ENCODE data around the gene POC5. TPM values are rescaled to one million over a fixed set of nuclear protein-coding genes. Genes with fewer than 3 reads are reported as not detected.
A peak's percentile ranks its signal among the peaks of the same experiment; 100 is the strongest.
"Not testable (repeated sequence)": the region's sequence is repeated elsewhere in the genome, so short reads cannot be mapped to it uniquely, and the experiment has no call there.

The POC5 gene
- total RNA-seq, 3 donors from 2014 or later (not counting 1 experiment from before 2014, with no cell fraction given), result 12.4 to 16.6 (median 12.5) TPM

DNA sequence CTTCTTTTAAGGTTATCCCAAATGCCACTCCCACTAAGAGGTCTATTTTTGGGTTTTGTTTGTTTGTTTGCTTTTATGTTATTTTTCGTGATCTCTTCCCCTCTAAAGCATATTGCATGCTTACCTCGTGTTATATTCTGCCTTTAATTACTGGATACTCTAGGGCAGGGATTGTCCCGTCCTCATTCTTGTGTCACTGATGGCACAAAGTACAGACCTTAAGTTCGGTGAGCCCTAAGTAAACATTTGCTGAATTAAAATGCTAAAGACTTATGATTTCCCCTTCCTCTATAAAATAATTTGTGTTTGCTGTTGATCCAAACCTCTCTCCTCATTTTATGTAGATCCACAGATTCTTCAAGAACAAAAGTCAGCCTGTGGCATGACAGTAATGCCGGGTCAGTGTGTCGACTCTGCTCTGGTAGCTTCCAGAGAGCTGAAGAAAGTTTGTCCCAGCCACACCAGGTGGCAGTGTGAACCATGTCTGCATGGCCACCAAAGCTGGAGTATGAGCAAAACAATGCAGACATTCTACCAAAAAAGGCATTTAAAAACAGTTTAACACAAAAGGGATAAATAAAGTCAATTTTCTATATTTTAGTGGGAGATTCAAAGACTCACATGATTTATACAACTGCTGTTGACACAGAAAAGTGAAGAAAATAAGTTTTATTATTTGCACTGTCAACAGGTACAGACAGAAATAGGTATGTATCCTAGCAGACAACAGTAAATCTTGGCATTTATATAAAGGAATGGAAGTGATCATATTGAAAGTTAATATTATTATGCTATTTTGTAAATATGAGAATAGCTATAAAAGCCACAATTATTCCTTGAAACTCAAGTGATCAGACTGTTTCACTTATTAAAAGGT, 17.9 kb upstream of the POC5 start:
- peak in 1 of 3 donors; percentile 48 for ATAC-seq
- Mint-ChIP-seq H3K9me3 (no peaks in the 10 kb centered on the region), H3K36me3 (no peaks in the 10 kb centered on the region), H3K4me1 (no peaks in the 10 kb centered on the region), H3K4me3 (no peak overlapping the region), H3K27ac (no peak overlapping the region), H3K27me3 (ENCODE audit: low read depth in 2 of 2) (peaks cover 10 to 21% of the 10 kb centered on the region in 2 donors)
- Histone ChIP-seq H3K9me3 (ENCODE audit: control insufficient read depth, insufficient read depth, low read length) (peaks cover 6% of the 10 kb centered on the region), H3K27ac (ENCODE audit: low read length) (no peak overlapping the region), H3K4me3 (ENCODE audit: low read length) (no peak overlapping the region), H3K27me3 (ENCODE audit: control insufficient read depth, insufficient read depth, low read length) (no peaks in the 10 kb centered on the region), H3K36me3 (ENCODE audit: control insufficient read depth, insufficient read depth, low read length) (no peaks in the 10 kb centered on the region), H3K4me1 (ENCODE audit: control insufficient read depth, insufficient read depth, low read length) (no peaks in the 10 kb centered on the region)
- TF ChIP-seq, protein P1, sequence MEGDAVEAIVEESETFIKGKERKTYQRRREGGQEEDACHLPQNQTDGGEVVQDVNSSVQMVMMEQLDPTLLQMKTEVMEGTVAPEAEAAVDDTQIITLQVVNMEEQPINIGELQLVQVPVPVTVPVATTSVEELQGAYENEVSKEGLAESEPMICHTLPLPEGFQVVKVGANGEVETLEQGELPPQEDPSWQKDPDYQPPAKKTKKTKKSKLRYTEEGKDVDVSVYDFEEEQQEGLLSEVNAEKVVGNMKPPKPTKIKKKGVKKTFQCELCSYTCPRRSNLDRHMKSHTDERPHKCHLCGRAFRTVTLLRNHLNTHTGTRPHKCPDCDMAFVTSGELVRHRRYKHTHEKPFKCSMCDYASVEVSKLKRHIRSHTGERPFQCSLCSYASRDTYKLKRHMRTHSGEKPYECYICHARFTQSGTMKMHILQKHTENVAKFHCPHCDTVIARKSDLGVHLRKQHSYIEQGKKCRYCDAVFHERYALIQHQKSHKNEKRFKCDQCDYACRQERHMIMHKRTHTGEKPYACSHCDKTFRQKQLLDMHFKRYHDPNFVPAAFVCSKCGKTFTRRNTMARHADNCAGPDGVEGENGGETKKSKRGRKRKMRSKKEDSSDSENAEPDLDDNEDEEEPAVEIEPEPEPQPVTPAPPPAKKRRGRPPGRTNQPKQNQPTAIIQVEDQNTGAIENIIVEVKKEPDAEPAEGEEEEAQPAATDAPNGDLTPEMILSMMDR (IDR thresholded peaks at IDR 0.05), result no peak
- 54% methylated on average over 5 of the region's 6 CpGs for WGBS (ENCODE audit: insufficient coverage)
- intact Hi-C loops (cut with micrococcal nuclease), result loop anchor here (2.0 kb wide), 1 partner anchor 522 kb away; no protein-coding TSS in a partner anchor
- peak in 1 of 2 donors; percentile 49 for DNase-seq

DNA sequence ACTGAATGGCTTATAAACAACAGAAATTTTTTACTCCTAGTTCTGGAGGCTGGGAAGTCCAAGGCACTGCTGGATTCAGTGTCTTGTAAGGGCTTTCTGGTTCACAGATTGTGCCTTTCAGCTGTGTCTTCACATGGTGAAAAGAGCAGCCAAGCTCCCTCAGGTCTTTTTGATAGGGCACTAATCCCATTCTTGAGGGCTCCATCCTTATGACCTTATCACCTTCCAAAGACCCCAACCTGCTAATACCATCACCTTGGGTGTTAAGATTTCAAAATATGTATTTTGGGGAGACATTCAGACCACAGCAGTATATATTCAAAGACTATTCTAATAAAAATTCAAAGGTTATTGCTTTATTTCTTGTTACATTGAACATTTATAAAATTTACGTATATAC, 16.5 kb upstream of the POC5 start:
- intact Hi-C loops (cut with micrococcal nuclease), result loop anchor here (2.0 kb wide), 1 partner anchor 523 kb away; no protein-coding TSS in a partner anchor
- Histone ChIP-seq H3K4me3 (ENCODE audit: low read length) (no peak overlapping the region), H3K27ac (ENCODE audit: low read length) (no peak overlapping the region), H3K9me3 (ENCODE audit: control insufficient read depth, insufficient read depth, low read length) (peaks cover 6% of the 10 kb centered on the region), H3K27me3 (ENCODE audit: control insufficient read depth, insufficient read depth, low read length) (no peaks in the 10 kb centered on the region), H3K4me1 (ENCODE audit: control insufficient read depth, insufficient read depth, low read length) (no peaks in the 10 kb centered on the region), H3K36me3 (ENCODE audit: control insufficient read depth, insufficient read depth, low read length) (no peaks in the 10 kb centered on the region)
- WGBS (ENCODE audit: insufficient coverage), result no CpG with 5 or more reads among the region's 1 CpG
- DNase-seq (no peak), ATAC-seq (no peak)
- Mint-ChIP-seq H3K4me1 (no peaks in the 10 kb centered on the region), H3K27me3 (ENCODE audit: low read depth in 2 of 2) (peaks cover 6 to 18% of the 10 kb centered on the region in 2 donors), H3K36me3 (no peaks in the 10 kb centered on the region), H3K4me3 (no peak overlapping the region), H3K9me3 (no peaks in the 10 kb centered on the region), H3K27ac (no peak overlapping the region)
- TF ChIP-seq, protein P1 (IDR thresholded peaks at IDR 0.05), result no peak

GRCh38 chr5:75731515-75731914, 14.3 kb upstream of the POC5 start:
- H3K4me3 ChIP-seq (ENCODE audit: low read length); H3K27ac Mint-ChIP-seq; H3K36me3 Mint-ChIP-seq; ATAC-seq; intact Hi-C loops (cut with micrococcal nuclease); H3K4me1 ChIP-seq (ENCODE audit: control insufficient read depth, insufficient read depth, low read length); H3K27ac ChIP-seq (ENCODE audit: low read length); H3K27me3 ChIP-seq (ENCODE audit: control insufficient read depth, insufficient read depth, low read length); H3K9me3 Mint-ChIP-seq; H3K36me3 ChIP-seq (ENCODE audit: control insufficient read depth, insufficient read depth, low read length); H3K9me3 ChIP-seq (ENCODE audit: control insufficient read depth, insufficient read depth, low read length); H3K4me3 Mint-ChIP-seq; H3K4me1 Mint-ChIP-seq; DNase-seq: not testable (repeated sequence)
- 92% methylated on average over 4 of the region's 4 CpGs for WGBS (ENCODE audit: insufficient coverage)
- H3K27me3 Mint-ChIP-seq (ENCODE audit: low read depth in 2 of 2), result peaks cover 11 to 40% of the 10 kb centered on the region in 2 donors

GRCh38 chr5:75729321-75729720, 12.1 kb upstream of the POC5 start:
- Histone ChIP-seq H3K9me3 (ENCODE audit: control insufficient read depth, insufficient read depth, low read length) (peaks cover 6% of the 10 kb centered on the region), H3K27me3 (ENCODE audit: control insufficient read depth, insufficient read depth, low read length) (no peaks in the 10 kb centered on the region), H3K27ac (ENCODE audit: low read length) (no peak overlapping the region), H3K36me3 (ENCODE audit: control insufficient read depth, insufficient read depth, low read length) (no peaks in the 10 kb centered on the region), H3K4me3 (ENCODE audit: low read length) (no peak overlapping the region), H3K4me1 (ENCODE audit: control insufficient read depth, insufficient read depth, low read length) (no peaks in the 10 kb centered on the region)
- WGBS (ENCODE audit: insufficient coverage), result 90% methylated on average over 2 of the region's 3 CpGs
- DNase-seq (no peak), ATAC-seq (no peak)
- H3K9me3 Mint-ChIP-seq, result peaks cover 0 to 2% of the 10 kb centered on the region in 2 donors
- no peaks in the 10 kb centered on the region for H3K36me3 Mint-ChIP-seq
- TF ChIP-seq, protein P1 (IDR thresholded peaks at IDR 0.05), result no peak
- H3K4me1 Mint-ChIP-seq, result no peaks in the 10 kb centered on the region
- H3K27ac Mint-ChIP-seq, result no peak overlapping the region
- H3K27me3 Mint-ChIP-seq (ENCODE audit: low read depth in 2 of 2), result peaks cover 12 to 43% of the 10 kb centered on the region in 2 donors
- H3K4me3 Mint-ChIP-seq, result no peak overlapping the region
- intact Hi-C loops (cut with micrococcal nuclease), result no loop called here

Measured in natural killer cell (primary cell).